ENCODE measurements around the gene GPS1. TPM values are rescaled to one million over a fixed set of nuclear protein-coding genes. Genes with fewer than 3 reads are reported as not detected.

Gene GPS1
- total RNA-seq, 1 donor from 2014 or later, result 150 TPM

DNA sequence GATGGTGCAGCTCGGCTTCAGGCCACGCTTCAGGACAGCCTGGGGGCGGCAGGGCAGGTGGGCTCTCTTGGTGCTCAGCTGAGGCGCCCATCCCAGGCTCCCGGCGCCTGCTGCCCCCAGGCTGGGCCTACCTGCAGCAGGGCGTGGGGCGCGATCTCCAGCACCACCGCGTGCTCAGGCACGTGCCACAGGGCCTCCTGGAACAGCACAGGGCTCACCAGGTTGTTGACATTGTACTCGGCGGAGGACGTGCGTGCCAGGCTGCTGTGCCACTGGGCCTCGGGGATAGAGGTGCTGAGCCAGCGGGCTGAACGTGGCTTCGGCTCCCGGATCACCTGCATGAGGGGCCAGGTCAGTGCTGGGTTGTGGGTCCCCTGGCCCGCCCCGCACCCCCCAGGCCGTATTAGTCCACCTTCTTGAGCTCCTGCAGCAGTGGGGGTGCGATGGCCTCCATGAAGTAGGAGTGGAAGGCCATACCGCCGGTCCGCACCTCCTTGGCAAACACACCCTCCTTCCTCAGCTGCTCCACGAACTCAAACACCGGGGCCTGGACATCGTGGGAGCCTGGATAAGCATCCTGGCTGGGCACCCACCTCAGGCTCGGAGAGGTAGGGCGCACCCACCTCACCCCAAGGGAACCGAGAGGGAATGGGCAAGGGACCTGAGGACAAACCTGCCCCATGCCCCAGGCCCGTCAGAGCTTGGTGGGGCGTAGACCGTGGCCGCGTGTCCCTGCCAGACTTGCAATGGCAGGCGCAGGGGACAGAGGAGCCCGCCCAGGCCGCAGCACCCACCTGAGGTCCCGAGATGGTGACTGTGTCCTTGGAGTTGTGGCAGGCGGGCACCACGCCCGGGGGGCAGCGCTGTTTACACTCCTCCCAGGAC, 37.4 kb downstream of the GPS1 start:
- TF ChIP-seq, protein P1, sequence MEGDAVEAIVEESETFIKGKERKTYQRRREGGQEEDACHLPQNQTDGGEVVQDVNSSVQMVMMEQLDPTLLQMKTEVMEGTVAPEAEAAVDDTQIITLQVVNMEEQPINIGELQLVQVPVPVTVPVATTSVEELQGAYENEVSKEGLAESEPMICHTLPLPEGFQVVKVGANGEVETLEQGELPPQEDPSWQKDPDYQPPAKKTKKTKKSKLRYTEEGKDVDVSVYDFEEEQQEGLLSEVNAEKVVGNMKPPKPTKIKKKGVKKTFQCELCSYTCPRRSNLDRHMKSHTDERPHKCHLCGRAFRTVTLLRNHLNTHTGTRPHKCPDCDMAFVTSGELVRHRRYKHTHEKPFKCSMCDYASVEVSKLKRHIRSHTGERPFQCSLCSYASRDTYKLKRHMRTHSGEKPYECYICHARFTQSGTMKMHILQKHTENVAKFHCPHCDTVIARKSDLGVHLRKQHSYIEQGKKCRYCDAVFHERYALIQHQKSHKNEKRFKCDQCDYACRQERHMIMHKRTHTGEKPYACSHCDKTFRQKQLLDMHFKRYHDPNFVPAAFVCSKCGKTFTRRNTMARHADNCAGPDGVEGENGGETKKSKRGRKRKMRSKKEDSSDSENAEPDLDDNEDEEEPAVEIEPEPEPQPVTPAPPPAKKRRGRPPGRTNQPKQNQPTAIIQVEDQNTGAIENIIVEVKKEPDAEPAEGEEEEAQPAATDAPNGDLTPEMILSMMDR (IDR thresholded peaks at IDR 0.05; ENCODE audit: insufficient read depth, low read length, poor library complexity, severe bottlenecking), result no peak
- Histone ChIP-seq H3K27me3 (ENCODE audit: control insufficient read depth, insufficient read depth, low read length) (no peaks in the 10 kb centered on the region), H3K36me3 (ENCODE audit: control insufficient read depth, insufficient read depth, low read length) (peaks cover 7% of the 10 kb centered on the region), H3K4me3 (ENCODE audit: low read depth, low read length) (no peak overlapping the region)
- no peak for DNase-seq (ENCODE audit: low read depth)

DNA sequence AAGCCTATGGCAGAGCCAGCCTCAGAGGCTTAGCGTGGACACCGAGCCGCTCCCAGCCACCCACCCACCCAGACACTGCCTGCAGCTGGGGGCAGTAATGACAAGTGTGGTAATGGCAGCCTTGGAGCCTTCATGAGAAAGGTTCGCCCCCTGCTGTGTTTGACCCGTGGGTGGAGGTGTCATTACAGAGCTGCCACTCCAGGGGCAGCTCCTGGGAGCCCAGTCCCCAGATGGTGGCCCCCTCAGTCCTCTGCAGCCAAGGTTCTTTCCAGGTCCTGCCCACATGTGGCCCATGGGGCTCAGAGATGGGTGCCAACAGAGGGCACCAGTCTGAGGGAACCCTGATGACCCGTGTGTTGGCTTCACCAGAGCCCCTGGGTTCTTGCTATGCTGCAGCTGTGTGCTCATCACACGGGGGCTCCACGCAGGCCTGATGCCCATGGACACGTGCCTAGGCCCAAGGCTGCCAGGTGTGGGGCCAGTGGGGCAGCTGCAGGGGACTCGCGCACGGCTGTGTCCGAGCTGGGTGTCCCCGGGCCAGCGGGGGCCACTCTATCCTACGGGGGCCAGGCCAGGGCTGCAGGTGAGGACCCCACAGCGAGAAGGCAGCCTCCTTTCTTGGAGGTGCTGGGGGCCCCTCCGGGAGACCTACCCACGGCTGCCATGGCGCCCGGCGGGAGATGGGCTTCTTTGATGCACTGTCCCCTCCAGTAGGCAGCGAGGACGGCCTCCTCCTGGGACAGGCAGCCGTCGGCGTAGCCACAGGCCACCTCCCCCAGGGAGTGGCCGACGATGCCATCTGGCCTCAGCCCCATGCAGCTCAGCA, 38.2 kb downstream of the GPS1 start:
- H3K36me3 ChIP-seq (ENCODE audit: control insufficient read depth, insufficient read depth, low read length), result peaks cover 7% of the 10 kb centered on the region
- TF ChIP-seq, protein P1 (IDR thresholded peaks at IDR 0.05; ENCODE audit: insufficient read depth, low read length, poor library complexity, severe bottlenecking), result no peak
- no peak overlapping the region for H3K4me3 ChIP-seq (ENCODE audit: low read depth, low read length)
- DNase-seq (ENCODE audit: low read depth), result no peak
- H3K27me3 ChIP-seq (ENCODE audit: control insufficient read depth, insufficient read depth, low read length), result no peaks in the 10 kb centered on the region

DNA sequence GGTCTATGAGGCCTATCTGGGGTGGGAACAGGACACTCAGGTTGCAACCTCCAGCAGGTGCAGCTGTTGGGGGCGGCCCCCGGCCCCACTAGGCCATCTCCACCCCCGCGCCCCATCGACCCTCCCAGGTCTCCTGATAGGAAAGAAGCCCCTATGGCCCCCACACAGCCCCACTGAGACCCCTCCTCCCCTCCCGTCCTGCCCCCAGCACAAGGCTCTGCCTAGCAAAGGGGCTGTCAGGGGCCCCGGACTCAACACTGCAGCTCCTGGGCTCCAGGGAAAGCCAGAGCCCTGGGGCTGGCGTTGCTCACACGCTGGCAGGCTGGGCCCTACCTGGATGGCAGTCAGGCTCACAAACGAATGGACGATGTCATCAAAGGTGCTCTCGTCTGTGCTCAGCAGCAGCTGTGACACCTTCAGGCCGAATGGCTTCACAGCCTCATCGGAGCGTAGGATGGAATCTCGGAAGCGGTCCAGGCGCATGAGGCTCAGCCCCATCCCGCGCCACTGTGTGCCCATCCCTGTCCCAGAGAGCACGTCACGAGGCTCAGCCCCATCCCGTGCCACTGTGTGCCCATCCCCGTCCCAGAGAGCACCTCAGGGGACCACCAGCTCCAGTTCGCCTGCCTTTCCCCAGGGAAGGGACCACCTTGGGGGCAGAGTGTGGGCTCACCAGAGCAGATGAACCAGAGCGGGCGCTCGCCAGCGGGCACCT, 39.0 kb downstream of the GPS1 start:
- H3K36me3 ChIP-seq (ENCODE audit: control insufficient read depth, insufficient read depth, low read length), result peaks cover 6% of the 10 kb centered on the region
- TF ChIP-seq, protein P1 (IDR thresholded peaks at IDR 0.05; ENCODE audit: insufficient read depth, low read length, poor library complexity, severe bottlenecking), result no peak
- H3K4me3 ChIP-seq (ENCODE audit: low read depth, low read length), result no peak overlapping the region
- no peak for DNase-seq (ENCODE audit: low read depth)
- H3K27me3 ChIP-seq (ENCODE audit: control insufficient read depth, insufficient read depth, low read length), result no peaks in the 10 kb centered on the region

DNA sequence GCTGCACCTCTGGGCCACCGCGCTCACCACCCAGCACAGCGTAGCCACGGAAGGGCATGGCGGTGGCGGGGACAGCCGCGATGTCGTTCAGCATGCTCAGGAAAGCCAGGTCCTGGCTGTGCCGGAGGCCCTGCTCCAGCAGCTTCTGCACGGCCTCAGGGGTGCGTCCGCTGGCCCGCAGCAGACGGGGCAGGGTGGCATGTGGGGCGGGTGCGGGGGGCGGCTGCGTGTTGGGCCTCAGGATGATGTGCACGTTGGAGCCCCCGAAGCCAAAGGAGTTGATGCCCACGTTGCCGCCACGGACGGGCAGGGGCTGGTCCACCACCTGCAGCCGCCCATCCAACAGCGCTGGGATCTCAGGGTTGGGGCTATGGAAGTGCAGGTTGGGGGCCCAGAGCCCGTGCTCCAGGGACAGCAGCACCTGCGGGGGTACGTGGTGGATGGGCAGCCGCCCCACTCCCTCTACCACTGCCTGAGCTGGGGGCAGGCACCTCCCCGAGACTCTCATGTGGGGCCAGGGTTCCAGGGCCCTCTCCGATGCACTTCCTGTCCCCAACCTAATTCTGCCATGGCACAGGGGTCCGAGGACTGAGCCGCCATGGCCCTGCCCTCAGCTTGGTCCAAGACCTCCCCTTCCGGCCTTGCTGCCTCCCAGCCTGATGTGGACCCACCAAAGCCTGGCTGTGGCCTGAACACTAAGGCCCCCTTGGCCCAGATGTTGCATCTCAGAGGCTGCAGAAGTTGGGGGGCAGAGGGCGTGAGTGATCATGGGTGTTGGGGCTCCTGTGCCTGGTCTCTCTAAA, 39.8 kb downstream of the GPS1 start:
- peaks cover 7% of the 10 kb centered on the region for H3K36me3 ChIP-seq (ENCODE audit: control insufficient read depth, insufficient read depth, low read length)
- DNase-seq (ENCODE audit: low read depth), result no peak
- H3K4me3 ChIP-seq (ENCODE audit: low read depth, low read length), result no peak overlapping the region
- H3K27me3 ChIP-seq (ENCODE audit: control insufficient read depth, insufficient read depth, low read length), result no peaks in the 10 kb centered on the region
- TF ChIP-seq, protein P1 (IDR thresholded peaks at IDR 0.05; ENCODE audit: insufficient read depth, low read length, poor library complexity, severe bottlenecking), result no peak

DNA sequence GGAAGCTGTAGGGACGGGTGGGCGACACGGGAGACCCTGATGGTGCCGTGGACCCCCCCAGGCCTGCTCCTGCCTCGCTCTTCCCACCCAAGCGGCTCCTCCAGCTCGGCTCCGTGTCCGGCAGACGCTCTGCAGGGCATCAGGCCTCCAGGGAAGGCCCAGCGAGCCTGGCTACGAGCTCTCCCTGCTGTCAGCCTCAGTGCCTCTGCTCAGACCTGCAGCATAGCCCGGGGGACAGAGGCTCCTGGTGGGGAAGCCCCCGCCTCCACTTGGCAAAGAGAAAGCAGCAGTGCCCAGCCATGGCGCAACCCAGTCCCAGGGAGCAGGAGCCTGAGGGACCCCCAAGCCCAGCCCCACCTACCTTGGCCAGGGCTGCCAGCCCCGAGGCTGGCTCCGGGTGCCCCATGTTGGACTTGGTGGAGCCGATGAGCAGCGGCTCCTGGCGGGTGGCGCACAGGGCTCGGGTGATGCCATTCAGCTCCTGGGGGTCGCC, 40.4 kb downstream of the GPS1 start:
- no peaks in the 10 kb centered on the region for H3K27me3 ChIP-seq (ENCODE audit: control insufficient read depth, insufficient read depth, low read length)
- H3K36me3 ChIP-seq (ENCODE audit: control insufficient read depth, insufficient read depth, low read length), result peaks cover 7% of the 10 kb centered on the region
- no peak for DNase-seq (ENCODE audit: low read depth)
- TF ChIP-seq, protein P1 (IDR thresholded peaks at IDR 0.05; ENCODE audit: insufficient read depth, low read length, poor library complexity, severe bottlenecking), result no peak
- H3K4me3 ChIP-seq (ENCODE audit: low read depth, low read length), result no peak overlapping the region
